Muscle layer of colon (tissue), 2 donors: ENCODE data around the gene C1orf21.

Experiments
- H3K27ac ChIP-seq: one replicate; pipeline ENCODE4 v1.7.0; 2013; ENCODE audit warnings: low read depth, mild to moderate bottlenecking, low read length, moderate library complexity
- H3K27me3 ChIP-seq, 2 donors: one replicate each; pipeline ENCODE4 v1.7.0; 2013; ENCODE audit warnings: low read length in 2 of 2, mild to moderate bottlenecking in 2 of 2; ENCODE audit not compliant: insufficient read depth in 2 of 2, control insufficient read depth in 1 of 2
- H3K36me3 ChIP-seq: one replicate; pipeline ENCODE4 v1.7.0; 2013; ENCODE audit warnings: mild to moderate bottlenecking, low read length; ENCODE audit not compliant: insufficient read depth
- H3K4me1 ChIP-seq: one replicate; pipeline ENCODE4 v1.7.0; 2013; ENCODE audit warnings: mild to moderate bottlenecking, low read length; ENCODE audit not compliant: insufficient read depth
- H3K4me3 ChIP-seq, 2 donors: one replicate each; pipeline ENCODE4 v1.7.0; 2013; ENCODE audit warnings: low read length in 2 of 2, low read depth in 1 of 2, mild to moderate bottlenecking in 1 of 2, moderate library complexity in 1 of 2
- H3K9ac ChIP-seq: one replicate; pipeline ENCODE4 v1.7.0; 2013; ENCODE audit warnings: low read length
- H3K9me3 ChIP-seq: one replicate; pipeline ENCODE4 v1.7.0; 2013; ENCODE audit warnings: mild to moderate bottlenecking, low read length
- donor health status: abdominal sarcoma.
- donor health status: Adenocarcinoma of cecum.

Gene C1orf21

GRCh38 chr1:184658055-184658454 is 271.2 kb downstream of the C1orf21 start:
- no peak overlapping the region for H3K9ac ChIP-seq
- H3K4me3 ChIP-seq = no peak overlapping the region
- no peak overlapping the region for H3K27ac ChIP-seq
- H3K9me3 ChIP-seq = no peaks in the 10 kb centered on the region
- H3K36me3 ChIP-seq = no peaks in the 10 kb centered on the region
- H3K27me3 ChIP-seq = no peaks in the 10 kb centered on the region
- no peaks in the 10 kb centered on the region for H3K4me1 ChIP-seq

DNA sequence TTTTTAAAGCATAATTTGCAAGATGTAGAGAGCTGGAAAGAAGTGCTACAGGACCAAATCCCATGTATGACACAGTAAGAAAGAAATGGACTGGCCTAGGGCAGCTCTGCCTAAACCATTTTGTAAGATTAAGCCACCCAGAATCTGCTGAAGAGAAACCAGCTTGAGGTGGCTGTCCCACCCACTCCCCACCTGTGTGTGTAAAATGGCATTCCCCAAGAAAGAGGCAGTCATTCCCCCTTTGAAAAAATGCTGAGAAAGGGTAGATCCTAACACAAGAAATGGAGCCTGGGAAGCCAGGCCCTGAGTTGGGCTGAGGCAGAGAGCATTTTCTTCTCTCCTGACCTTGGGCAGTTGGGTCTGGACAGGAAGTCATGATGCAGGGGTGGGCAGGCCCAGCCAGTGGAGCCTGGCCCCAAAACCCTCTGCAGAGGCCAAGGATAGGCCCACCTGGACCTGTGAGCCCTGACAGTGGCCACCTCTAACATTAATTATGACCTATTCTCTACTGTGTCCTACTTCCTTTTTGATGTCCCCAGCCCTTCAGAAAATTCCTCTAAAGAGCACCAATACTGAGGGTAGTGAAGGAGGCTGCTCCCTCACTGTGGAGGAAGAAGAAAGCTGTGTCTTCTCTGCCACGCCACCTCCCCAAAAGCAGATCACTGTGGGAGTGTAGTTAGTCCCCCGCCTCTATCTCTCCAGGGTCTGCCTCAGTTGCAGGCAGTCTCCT is 273.8 kb downstream of the C1orf21 start:
- H3K4me3 ChIP-seq = no peak overlapping the region
- H3K27me3 ChIP-seq = no peaks in the 10 kb centered on the region
- no peak overlapping the region for H3K9ac ChIP-seq
- peaks cover 6% of the 10 kb centered on the region for H3K4me1 ChIP-seq
- H3K9me3 ChIP-seq = no peaks in the 10 kb centered on the region
- H3K36me3 ChIP-seq = no peaks in the 10 kb centered on the region
- no peak overlapping the region for H3K27ac ChIP-seq

- H3K36me3 ChIP-seq = no peaks in the 10 kb centered on the region
- no peak overlapping the region for H3K9ac ChIP-seq
Observed at GRCh38 chr1:184661801-184662200, 275.0 kb downstream of the C1orf21 start.

GRCh38 chr1:184664042-184664660 is 277.3 kb downstream of the C1orf21 start:
- H3K9me3 ChIP-seq = no peaks in the 10 kb centered on the region
- H3K27ac ChIP-seq = no peak overlapping the region
- H3K9ac ChIP-seq = no peak overlapping the region
- no peaks in the 10 kb centered on the region for H3K27me3 ChIP-seq
- no peaks in the 10 kb centered on the region for H3K36me3 ChIP-seq
- H3K4me3 ChIP-seq = peak overlapping the region; percentile 39 to 48
- peaks cover 6% of the 10 kb centered on the region for H3K4me1 ChIP-seq

More at GRCh38 chr1:184661801-184662200, 275.0 kb downstream of the C1orf21 start:
- H3K9me3 ChIP-seq = no peaks in the 10 kb centered on the region
- H3K4me3 ChIP-seq = no peak overlapping the region
- H3K27me3 ChIP-seq = no peaks in the 10 kb centered on the region
- H3K27ac ChIP-seq = no peak overlapping the region
- peaks cover 6% of the 10 kb centered on the region for H3K4me1 ChIP-seq

GRCh38 chr1:184664661-184665060 is 277.8 kb downstream of the C1orf21 start:
- no peaks in the 10 kb centered on the region for H3K27me3 ChIP-seq
- no peak overlapping the region for H3K27ac ChIP-seq
- H3K4me3 ChIP-seq = no peak overlapping the region
- no peak overlapping the region for H3K9ac ChIP-seq
- H3K36me3 ChIP-seq = no peaks in the 10 kb centered on the region
- peaks cover 6% of the 10 kb centered on the region for H3K4me1 ChIP-seq
- no peaks in the 10 kb centered on the region for H3K9me3 ChIP-seq

DNA sequence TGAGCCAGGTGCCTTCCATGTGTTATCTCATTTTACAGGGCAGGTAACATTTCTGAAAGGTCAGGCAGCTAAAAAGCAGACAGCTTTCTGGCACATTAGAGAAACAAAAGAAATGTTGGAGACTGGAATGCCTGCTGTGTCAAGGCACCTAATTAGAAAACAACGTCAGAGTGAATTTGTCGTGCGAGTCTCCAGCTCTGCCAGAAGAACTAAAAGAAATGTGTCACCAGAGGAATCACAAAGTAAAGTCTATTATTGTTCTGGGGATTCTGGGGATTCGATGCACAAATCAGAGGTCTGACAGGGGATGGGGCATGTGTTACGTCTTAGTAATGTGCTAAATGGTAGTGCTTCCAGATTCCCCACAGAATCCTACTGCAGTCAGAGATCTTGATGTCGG is 278.5 kb downstream of the C1orf21 start:
- Histone ChIP-seq H3K4me1 (peaks cover 6% of the 10 kb centered on the region), H3K9ac (no peak overlapping the region), H3K27ac (no peak overlapping the region), H3K9me3 (no peaks in the 10 kb centered on the region), H3K27me3 (no peaks in the 10 kb centered on the region), H3K36me3 (no peaks in the 10 kb centered on the region), H3K4me3 (no peak overlapping the region)

DNA sequence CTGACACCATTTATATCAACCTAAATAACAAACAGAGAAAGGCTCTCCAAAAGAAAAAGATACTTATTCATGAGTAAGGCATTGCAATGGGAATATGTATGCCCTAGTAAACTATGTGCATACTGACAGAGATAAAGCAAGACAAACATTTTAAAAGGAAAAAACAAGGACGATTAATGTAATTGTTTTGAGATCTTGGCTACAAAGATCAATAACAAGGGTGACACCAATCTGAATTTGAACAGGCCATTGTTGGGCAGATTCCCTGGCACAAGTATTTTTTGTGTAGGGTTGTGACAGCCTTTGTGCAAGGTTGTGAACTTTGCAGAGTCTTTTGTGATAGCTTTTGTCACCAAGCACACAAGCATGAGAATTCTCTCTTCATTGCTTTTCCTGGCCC is 282.6 kb downstream of the C1orf21 start:
- no peaks in the 10 kb centered on the region for H3K4me1 ChIP-seq
- H3K27me3 ChIP-seq = no peaks in the 10 kb centered on the region
- H3K36me3 ChIP-seq = no peaks in the 10 kb centered on the region
- H3K9me3 ChIP-seq = no peaks in the 10 kb centered on the region
- H3K9ac ChIP-seq = no peak overlapping the region
- H3K4me3 ChIP-seq = no peak overlapping the region
- no peak overlapping the region for H3K27ac ChIP-seq

GRCh38 chr1:184672013-184672726 is 285.3 kb downstream of the C1orf21 start:
- Histone ChIP-seq H3K9ac (no peak overlapping the region), H3K27ac (no peak overlapping the region), H3K27me3 (no peaks in the 10 kb centered on the region), H3K4me1 (no peaks in the 10 kb centered on the region), H3K36me3 (no peaks in the 10 kb centered on the region), H3K4me3 (no peak overlapping the region), H3K9me3 (no peaks in the 10 kb centered on the region)

- no peaks in the 10 kb centered on the region for H3K27me3 ChIP-seq
- no peak overlapping the region for H3K9ac ChIP-seq
- H3K27ac ChIP-seq = no peak overlapping the region
- H3K4me1 ChIP-seq = no peaks in the 10 kb centered on the region
- no peaks in the 10 kb centered on the region for H3K9me3 ChIP-seq
- no peaks in the 10 kb centered on the region for H3K36me3 ChIP-seq
- no peak overlapping the region for H3K4me3 ChIP-seq
Observed at GRCh38 chr1:184673305-184673704, 286.5 kb downstream of the C1orf21 start.

DNA sequence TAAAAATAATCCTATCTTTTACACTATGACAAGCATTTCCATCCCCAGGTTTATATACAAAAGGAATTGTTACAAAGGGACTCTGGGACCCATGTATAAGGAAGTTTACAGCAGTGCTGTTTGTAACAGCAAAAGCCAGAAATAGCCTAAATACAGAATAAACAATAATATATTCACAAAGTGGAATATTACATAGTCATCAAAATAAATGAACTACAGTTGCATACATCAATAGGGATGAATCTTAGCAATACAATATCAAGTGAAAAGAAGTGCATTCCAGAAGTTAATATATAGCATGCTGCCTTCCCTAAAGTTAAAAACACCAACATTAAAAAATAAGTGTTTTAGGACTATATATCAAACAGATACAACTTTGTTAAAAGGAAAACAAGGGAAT is 290.5 kb downstream of the C1orf21 start:
- Histone ChIP-seq H3K36me3 (no peaks in the 10 kb centered on the region), H3K4me1 (no peaks in the 10 kb centered on the region), H3K9ac (no peak overlapping the region), H3K27me3 (no peaks in the 10 kb centered on the region), H3K9me3 (no peaks in the 10 kb centered on the region), H3K4me3 (no peak overlapping the region), H3K27ac (no peak overlapping the region)
